ENCODE results near the gene CARS1.
"Not testable (repeated sequence)": the region's sequence is repeated elsewhere in the genome, so short reads cannot be mapped to it uniquely, and the experiment has no call there.

Gene CARS1

GRCh38 chr11:3089236-3090061, 32.2 kb upstream of the CARS1 start:
- no peak for DNase-seq

- no peak for DNase-seq
Measured at GRCh38 chr11:3088806-3089205, 31.6 kb upstream of the CARS1 start.

- DNase-seq: no peak
Measured at GRCh38 chr11:3087821-3088800, 30.9 kb upstream of the CARS1 start.

GRCh38 chr11:3087373-3087772, 30.1 kb upstream of the CARS1 start:
- no peak for DNase-seq

- DNase-seq: no peak
Measured at GRCh38 chr11:3086671-3087150, 29.5 kb upstream of the CARS1 start.

GRCh38 chr11:3086114-3086513, 28.9 kb upstream of the CARS1 start:
- no peak for DNase-seq

GRCh38 chr11:3085052-3085451, 27.8 kb upstream of the CARS1 start:
- DNase-seq: no peak

GRCh38 chr11:3083321-3083720, 26.1 kb upstream of the CARS1 start:
- DNase-seq: no peak

- no peak for DNase-seq
Measured at GRCh38 chr11:3081386-3081751, 24.1 kb upstream of the CARS1 start.

GRCh38 chr11:3080733-3081385, 23.6 kb upstream of the CARS1 start:
- no peak for DNase-seq

- DNase-seq: no peak
Measured at GRCh38 chr11:3080104-3080503, 22.9 kb upstream of the CARS1 start.

- no peak for DNase-seq
Measured at GRCh38 chr11:3077846-3078440, 20.7 kb upstream of the CARS1 start.

GRCh38 chr11:3077189-3077836, 20.1 kb upstream of the CARS1 start:
- DNase-seq: no peak

GRCh38 chr11:3074912-3075589, 17.8 kb upstream of the CARS1 start:
- no peak for DNase-seq

- DNase-seq: peak; percentile 5
Measured at GRCh38 chr11:3073029-3073435, 15.8 kb upstream of the CARS1 start.

GRCh38 chr11:3069425-3069824, 12.2 kb upstream of the CARS1 start:
- DNase-seq: no peak

GRCh38 chr11:3066308-3066707, 9.1 kb upstream of the CARS1 start:
- not testable (repeated sequence) for DNase-seq

GRCh38 chr11:3064709-3065108, 7.5 kb upstream of the CARS1 start:
- not testable (repeated sequence) for DNase-seq

- DNase-seq: not testable (repeated sequence)
Measured at GRCh38 chr11:3063876-3064275, 6.7 kb upstream of the CARS1 start.

GRCh38 chr11:3063432-3063831, 6.2 kb upstream of the CARS1 start:
- DNase-seq: not testable (repeated sequence)

- no peak for DNase-seq
Measured at GRCh38 chr11:3060436-3061025, 3.3 kb upstream of the CARS1 start.

All from NCI-H2171 treated with DMSO at 0.1 percent for 48 hours (cell line).